Peyer's patch (tissue), 4 donors: Measurements from ENCODE around the gene SLC45A1. TPM values are rescaled to one million over a fixed set of nuclear protein-coding genes. Genes with fewer than 3 reads are reported as not detected.
A peak's percentile ranks its signal among the peaks of the same experiment; 100 is the strongest.

Experiments
- DNase-seq, 3 donors: peaks; one replicate each; pipeline ENCODE4 v3.0.0-alpha.2; 2017 to 2019
- H3K27ac ChIP-seq, 4 donors: fragments of 200-600 bp; sonication (generic); one replicate each; pipeline ENCODE4 v1.5.1; 2016 to 2019
- H3K27me3 ChIP-seq, 2 donors: fragments of 200-600 bp; sonication (generic); one replicate each; pipeline ENCODE4 v1.5.1; 2019
- H3K36me3 ChIP-seq, 3 donors: fragments of 200-600 bp; sonication (generic); one replicate each; pipeline ENCODE4 v1.5.1; 2016 to 2019
- H3K4me1 ChIP-seq, 4 donors: fragments of 200-600 bp; sonication (generic); one replicate each; pipeline ENCODE4 v1.5.1; 2016 to 2019
- H3K4me3 ChIP-seq, 4 donors: fragments of 200-600 bp; sonication (generic); 1 replicate in 3 of 4; 2 replicates in 1 of 4; pipeline ENCODE4 v1.5.1; 2016 to 2019; ENCODE audit warnings: mild to moderate bottlenecking in 1 of 4
- H3K9me3 ChIP-seq, 4 donors: fragments of 200-600 bp; sonication (generic); one replicate each; pipeline ENCODE4 v1.5.1; 2016 to 2019; ENCODE audit warnings: mild to moderate bottlenecking in 1 of 4
- CTCF ChIP-seq, 6 experiments: fragments of 450-650 bp in 4 of 6; fragments of 200-600 bp in 2 of 6; sonication (generic) in 1 of 6; IDR thresholded peaks; one replicate each; pipeline ENCODE4 v1.5.1; 2017 to 2019; ENCODE audit warnings: antibody characterized with exemption in 6 of 6, mild to moderate bottlenecking in 3 of 6, moderate library complexity in 1 of 6
- POLR2A ChIP-seq, 2 donors: fragments of 450-650 bp; IDR thresholded peaks; one replicate each; pipeline ENCODE4 v1.5.1; 2017; ENCODE audit warnings: antibody characterized with exemption in 2 of 2, mild to moderate bottlenecking in 2 of 2, moderate library complexity in 2 of 2
- total RNA-seq, 4 donors: library from RNA; depleted of rRNA; stranded (reverse); fragments of >200 nt; gene quantifications; one replicate each; pipeline ENCODE4 v1.1.0, GENCODE V29; 2016

Gene SLC45A1
- total RNA-seq, 4 donors from 2014 or later: 0.70 to 2.5 (median 1.1) TPM

GRCh38 chr1:8374356-8374755, 56.4 kb downstream of the SLC45A1 start:
- peaks cover 0 to 64% (median 0%) of the 10 kb centered on the region in 4 donors for H3K4me1 ChIP-seq
- no peaks in the 10 kb centered on the region for H3K9me3 ChIP-seq
- DNase-seq: no peak
- peaks cover 0 to 5% (median 0%) of the 10 kb centered on the region in 3 donors for H3K36me3 ChIP-seq
- H3K4me3 ChIP-seq: no peak overlapping the region
- peak overlapping the region; percentile 18 to 75 (median 28) for H3K27ac ChIP-seq
- no peaks in the 10 kb centered on the region for H3K27me3 ChIP-seq
- TF ChIP-seq CTCF (IDR thresholded peaks at IDR 0.05) (no peak), POLR2A (IDR thresholded peaks at IDR 0.05) (no peak)

GRCh38 chr1:8374812-8375211, 56.9 kb downstream of the SLC45A1 start:
- Histone ChIP-seq H3K27ac (peak overlapping the region in 2 of 4 donors; percentile 23 to 75), H3K4me1 (peaks cover 0 to 65% (median 0%) of the 10 kb centered on the region in 4 donors), H3K9me3 (no peaks in the 10 kb centered on the region), H3K27me3 (no peaks in the 10 kb centered on the region), H3K36me3 (peaks cover 0 to 9% (median 0%) of the 10 kb centered on the region in 3 donors), H3K4me3 (no peak overlapping the region)
- peak in 1 of 3 donors; percentile 67 for DNase-seq
- TF ChIP-seq POLR2A (IDR thresholded peaks at IDR 0.05) (no peak), CTCF (IDR thresholded peaks at IDR 0.05) (peak in 5 of 6 experiments; percentile 20 to 58 (median 49))

DNA sequence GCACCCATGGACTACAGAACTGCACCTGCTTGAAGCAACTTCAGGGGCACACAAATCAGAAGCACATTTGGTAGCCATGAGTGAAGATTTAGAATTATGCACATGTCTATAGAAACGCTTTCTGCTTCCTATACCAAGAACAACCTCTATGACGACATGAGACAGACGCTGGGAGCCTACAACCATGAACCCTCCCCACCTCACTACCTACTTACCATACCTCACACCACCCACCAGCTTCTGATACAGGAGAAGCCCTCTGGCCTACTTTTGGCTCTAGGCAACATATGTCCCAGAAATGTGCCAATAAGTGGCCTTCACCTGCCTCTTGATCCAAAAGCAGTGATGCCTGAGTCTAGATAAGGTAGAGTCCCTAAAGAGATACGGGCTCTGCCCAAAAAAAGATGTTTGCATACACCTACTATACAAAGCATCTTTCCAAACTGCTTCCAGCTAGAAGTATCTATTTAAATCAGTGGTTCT, 58.5 kb downstream of the SLC45A1 start:
- peaks cover 0 to 18% (median 0%) of the 10 kb centered on the region in 3 donors for H3K36me3 ChIP-seq
- H3K27me3 ChIP-seq: no peaks in the 10 kb centered on the region
- no peak overlapping the region for H3K4me3 ChIP-seq
- TF ChIP-seq CTCF (IDR thresholded peaks at IDR 0.05): no peak
- no peak for TF ChIP-seq POLR2A (IDR thresholded peaks at IDR 0.05)
- H3K4me1 ChIP-seq: peaks cover 0 to 61% (median 0%) of the 10 kb centered on the region in 4 donors
- no peak for DNase-seq
- H3K9me3 ChIP-seq: no peaks in the 10 kb centered on the region
- peak overlapping the region in 1 of 4 donors; percentile 22 for H3K27ac ChIP-seq

GRCh38 chr1:8377271-8377981, 59.5 kb downstream of the SLC45A1 start:
- Histone ChIP-seq H3K9me3 (no peaks in the 10 kb centered on the region), H3K4me3 (no peak overlapping the region), H3K4me1 (peaks cover 0 to 58% (median 0%) of the 10 kb centered on the region in 4 donors), H3K27me3 (no peaks in the 10 kb centered on the region), H3K27ac (no peak overlapping the region), H3K36me3 (peaks cover 0 to 18% (median 0%) of the 10 kb centered on the region in 3 donors)
- no peak for TF ChIP-seq CTCF (IDR thresholded peaks at IDR 0.05)
- no peak for TF ChIP-seq POLR2A (IDR thresholded peaks at IDR 0.05)
- DNase-seq: no peak

DNA sequence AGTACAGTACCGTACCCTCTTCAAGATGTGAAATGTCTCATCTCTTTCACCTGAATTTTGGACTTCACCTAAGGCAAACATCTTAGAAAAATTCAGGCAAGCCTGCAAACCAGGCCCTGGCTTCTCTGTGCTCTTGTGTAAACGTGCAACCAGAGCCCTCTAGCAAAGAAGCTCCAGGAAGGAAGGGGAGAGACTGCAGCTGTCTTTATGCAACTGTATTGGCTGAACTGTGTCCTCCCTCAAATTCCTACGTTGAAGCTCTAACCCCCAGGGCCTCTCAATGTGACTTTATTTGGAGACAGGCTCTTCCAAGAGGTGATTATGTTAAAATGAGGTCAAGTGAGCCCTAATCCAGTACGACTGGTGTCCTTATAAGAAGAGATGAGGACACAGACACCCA, 60.3 kb downstream of the SLC45A1 start:
- Histone ChIP-seq H3K36me3 (peaks cover 0 to 18% (median 0%) of the 10 kb centered on the region in 3 donors), H3K27ac (peak overlapping the region; percentile 34 to 75 (median 37)), H3K27me3 (no peaks in the 10 kb centered on the region), H3K4me1 (peaks cover 0 to 58% (median 1%) of the 10 kb centered on the region in 4 donors), H3K4me3 (no peak overlapping the region), H3K9me3 (no peaks in the 10 kb centered on the region)
- no peak for TF ChIP-seq CTCF (IDR thresholded peaks at IDR 0.05)
- TF ChIP-seq POLR2A (IDR thresholded peaks at IDR 0.05): no peak
- no peak for DNase-seq
